Activated T-helper 1 cell treated with Interleukin-2 at 50 U/mL for 16 hours (primary cell): Measurements from ENCODE around the gene PNMA8A.

Experiments
- DNase-seq: peaks from one replicate; pipeline ENCODE4 v3.0.0-alpha.2; 2020; ENCODE audit warnings: low read depth

Gene PNMA8A

GRCh38 chr19:46491975-46492682 is 20.8 kb upstream of the PNMA8A start:
- DNase-seq: no peak

GRCh38 chr19:46490774-46491173 is 19.4 kb upstream of the PNMA8A start:
- no peak for DNase-seq

- DNase-seq: no peak
Measured at GRCh38 chr19:46489445-46490272, 18.3 kb upstream of the PNMA8A start.

GRCh38 chr19:46488551-46488950 is 17.2 kb upstream of the PNMA8A start:
- DNase-seq: no peak

GRCh38 chr19:46487802-46488445 is 16.6 kb upstream of the PNMA8A start:
- DNase-seq: peak; percentile 52

GRCh38 chr19:46487178-46487801 is 15.9 kb upstream of the PNMA8A start:
- DNase-seq: no peak

- no peak for DNase-seq
Measured at GRCh38 chr19:46486358-46486757, 15.0 kb upstream of the PNMA8A start.

GRCh38 chr19:46484656-46485055 is 13.3 kb upstream of the PNMA8A start:
- DNase-seq: no peak

GRCh38 chr19:46482631-46483030 is 11.3 kb upstream of the PNMA8A start:
- no peak for DNase-seq

- no peak for DNase-seq
Measured at GRCh38 chr19:46481947-46482346, 10.6 kb upstream of the PNMA8A start.

- no peak for DNase-seq
Measured at GRCh38 chr19:46481223-46481848, 10.0 kb upstream of the PNMA8A start.

GRCh38 chr19:46480415-46480814 is 9.1 kb upstream of the PNMA8A start:
- DNase-seq: no peak

GRCh38 chr19:46478356-46478986 is 7.1 kb upstream of the PNMA8A start:
- no peak for DNase-seq

- no peak for DNase-seq
Measured at GRCh38 chr19:46475986-46476385, 4.6 kb upstream of the PNMA8A start.

- DNase-seq: no peak
Measured at GRCh38 chr19:46474211-46474610, 2.8 kb upstream of the PNMA8A start.

GRCh38 chr19:46472592-46472991 is 1.2 kb upstream of the PNMA8A start:
- no peak for DNase-seq

GRCh38 chr19:46471811-46472543 is 614 bp upstream of the PNMA8A start:
- no peak for DNase-seq

GRCh38 chr19:46470376-46470775 is 987 bp downstream of the PNMA8A start:
- DNase-seq: no peak

GRCh38 chr19:46469541-46470185 is 1.7 kb downstream of the PNMA8A start:
- DNase-seq: no peak

GRCh38 chr19:46466536-46467196 is 4.7 kb downstream of the PNMA8A start:
- no peak for DNase-seq
